ENCODE results near the gene ASPG.

GRCh38 chr14:104113631-104114420 lies 28.3 kb downstream of the ASPG start:
- TF ChIP-seq GABPA (IDR thresholded peaks at IDR 0.05; ENCODE audit: low read depth, low read length) (no peak), GABPA (CRISPR knock-in tag; IDR thresholded peaks at IDR 0.05; ENCODE audit: low read depth) (no peak), NR2C2 (CRISPR knock-in tag; IDR thresholded peaks at IDR 0.05; ENCODE audit: borderline replicate concordance) (no peak), PRDM10 (CRISPR knock-in tag; IDR thresholded peaks at IDR 0.05; ENCODE audit: low read depth) (no peak), MLX (CRISPR knock-in tag; IDR thresholded peaks at IDR 0.05) (no peak), ETV6 (CRISPR knock-in tag; conservative IDR thresholded peaks at IDR 0.05) (no peak), MXI1 (IDR thresholded peaks at IDR 0.05; ENCODE audit: borderline replicate concordance, low read depth, low read length) (no peak), TAF1 (CRISPR knock-in tag; IDR thresholded peaks at IDR 0.05) (no peak), TOE1 (CRISPR knock-in tag; IDR thresholded peaks at IDR 0.05) (no peak)
- TF ChIP-seq, protein P1, sequence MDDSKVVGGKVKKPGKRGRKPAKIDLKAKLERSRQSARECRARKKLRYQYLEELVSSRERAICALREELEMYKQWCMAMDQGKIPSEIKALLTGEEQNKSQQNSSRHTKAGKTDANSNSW (CRISPR knock-in tag; IDR thresholded peaks at IDR 0.05; ENCODE audit: borderline replicate concordance), result no peak

Data from HepG2 (cell line).